SIG-M5 treated with dmso at 0.1 percent for 504 hours (cell line): ENCODE measurements around the gene DVL2.
A peak's percentile ranks its signal among the peaks of the same experiment; 100 is the strongest.
"Not testable (repeated sequence)": the region's sequence is repeated elsewhere in the genome, so short reads cannot be mapped to it uniquely, and the experiment has no call there.

ENCODE experiments used
- DNase-seq: peaks from one replicate; lab custom pipeline; 2025; ENCODE audit not compliant: unreplicated experiment; lab: John Stamatoyannopoulos, UW

DVL2 gene

DNA sequence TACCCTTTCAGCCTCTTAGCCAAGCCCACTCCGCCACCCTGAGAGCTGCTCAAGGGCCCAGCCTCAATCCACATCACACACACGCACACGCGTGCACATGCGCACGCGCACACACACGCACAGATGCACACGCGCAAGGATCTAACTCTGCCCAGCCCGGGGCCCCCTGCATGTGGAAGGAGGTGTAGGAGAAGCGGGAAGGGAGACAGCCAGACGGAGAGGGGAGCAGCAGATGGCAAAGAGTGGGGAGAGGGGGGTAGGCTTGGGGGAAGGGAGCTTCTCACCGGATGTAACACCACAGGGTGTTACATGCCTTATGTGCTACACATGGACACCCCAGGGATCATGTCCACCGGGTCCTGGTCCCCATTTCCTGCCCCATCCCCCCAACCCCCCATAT lies 30.0 kb downstream of the DVL2 start:
- DNase-seq: no peak

DNA sequence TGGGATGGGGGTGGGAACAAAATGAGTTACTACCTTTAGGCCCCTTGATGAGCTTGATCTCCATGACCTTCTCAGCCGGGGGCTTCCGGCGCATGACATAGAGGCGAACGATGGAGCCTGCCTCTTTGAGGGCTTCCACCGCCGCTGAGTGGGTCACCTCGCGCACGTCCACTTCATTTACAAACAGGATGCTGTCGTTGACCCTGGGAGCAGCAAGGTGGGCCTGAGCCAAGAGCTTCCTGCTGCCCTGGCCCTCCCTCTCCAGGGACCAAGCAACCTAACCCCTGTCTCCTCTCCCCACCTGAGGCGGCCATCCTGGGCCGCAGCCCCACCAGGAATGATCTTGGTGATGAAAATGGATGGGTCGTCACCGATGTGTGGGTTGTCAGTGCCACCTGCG lies 30.9 kb downstream of the DVL2 start:
- DNase-seq: no peak

DNA sequence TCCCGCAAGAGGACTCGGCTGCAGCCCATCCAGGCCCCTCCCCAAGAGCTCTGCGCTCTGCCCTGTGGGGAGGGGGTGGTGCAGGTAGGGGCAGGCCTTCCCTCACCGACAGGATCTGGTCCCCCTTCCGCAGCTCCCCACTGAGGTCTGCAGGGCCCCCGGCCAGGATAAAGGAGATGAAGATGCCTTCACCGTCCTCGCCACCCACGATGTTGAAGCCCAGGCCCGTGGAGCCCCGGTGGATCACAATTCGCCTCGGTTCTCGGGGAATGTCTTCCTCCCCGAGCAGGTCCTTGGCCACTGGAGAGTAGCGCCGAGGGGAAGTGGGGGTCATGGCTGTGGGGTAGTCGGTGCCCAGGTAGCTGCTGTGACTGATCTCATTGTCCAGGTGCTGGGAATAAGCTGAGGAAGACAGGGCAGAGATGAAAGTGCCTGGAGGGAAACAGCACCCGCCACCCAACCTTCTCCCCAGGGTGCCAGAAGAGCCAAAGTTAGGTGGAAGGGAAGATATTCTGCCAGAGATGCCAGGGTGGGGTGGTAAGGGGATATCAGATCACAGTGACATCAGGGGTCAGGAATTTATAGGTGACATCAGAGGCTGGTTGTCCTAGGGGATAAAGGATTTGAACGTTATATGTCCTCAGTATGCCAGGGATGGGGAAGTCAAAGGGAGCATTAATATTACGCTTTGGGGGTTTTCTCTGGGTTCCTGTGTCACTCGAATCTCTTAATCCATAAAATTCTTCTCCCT lies 37.5 kb downstream of the DVL2 start:
- no peak for DNase-seq

DNA sequence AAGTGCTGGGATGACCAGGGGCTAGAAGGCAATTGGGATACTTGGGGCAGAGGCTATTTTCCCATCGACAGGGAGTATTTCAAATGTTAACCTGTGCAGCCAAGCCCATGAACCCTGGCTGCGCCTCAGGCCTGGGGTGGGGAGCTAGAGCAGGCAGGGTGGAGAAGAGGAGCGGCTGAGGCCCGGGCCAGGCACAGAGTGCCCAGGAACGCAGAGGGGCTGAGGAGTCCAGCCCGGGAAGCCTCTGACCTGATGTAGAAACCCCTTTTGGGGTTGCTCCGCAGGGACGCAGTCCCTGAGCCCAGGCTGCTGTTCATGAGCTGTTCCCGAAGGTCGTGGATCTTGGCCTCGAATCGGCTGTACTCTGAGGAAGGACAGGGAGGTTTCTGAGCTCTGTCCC lies 38.3 kb downstream of the DVL2 start:
- no peak for DNase-seq

GRCh38 chr17:7192271-7192937 lies 41.9 kb downstream of the DVL2 start:
- DNase-seq: no peak

- DNase-seq: no peak
Observed at GRCh38 chr17:7191571-7192270, 42.6 kb downstream of the DVL2 start.

DNA sequence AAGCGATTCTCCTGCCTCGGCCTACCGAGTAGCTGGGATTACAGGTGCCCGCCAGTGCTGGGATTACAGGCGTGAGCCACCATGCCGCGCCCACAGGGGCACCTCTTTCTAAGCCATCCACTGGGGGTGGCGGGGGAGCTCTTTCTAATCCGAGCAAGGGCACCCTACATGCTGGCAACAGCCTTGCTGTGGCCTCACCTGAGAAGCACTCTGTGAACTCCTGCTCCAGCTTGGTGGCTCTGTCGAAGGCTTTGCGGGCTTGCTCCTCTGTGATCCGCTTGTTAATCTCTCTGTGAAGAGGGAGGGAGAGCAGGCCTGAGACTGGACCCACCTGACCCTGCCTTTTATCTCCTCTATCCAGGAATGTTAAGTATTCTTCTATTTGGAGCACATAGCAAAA lies 43.2 kb downstream of the DVL2 start:
- DNase-seq: no peak

DNA sequence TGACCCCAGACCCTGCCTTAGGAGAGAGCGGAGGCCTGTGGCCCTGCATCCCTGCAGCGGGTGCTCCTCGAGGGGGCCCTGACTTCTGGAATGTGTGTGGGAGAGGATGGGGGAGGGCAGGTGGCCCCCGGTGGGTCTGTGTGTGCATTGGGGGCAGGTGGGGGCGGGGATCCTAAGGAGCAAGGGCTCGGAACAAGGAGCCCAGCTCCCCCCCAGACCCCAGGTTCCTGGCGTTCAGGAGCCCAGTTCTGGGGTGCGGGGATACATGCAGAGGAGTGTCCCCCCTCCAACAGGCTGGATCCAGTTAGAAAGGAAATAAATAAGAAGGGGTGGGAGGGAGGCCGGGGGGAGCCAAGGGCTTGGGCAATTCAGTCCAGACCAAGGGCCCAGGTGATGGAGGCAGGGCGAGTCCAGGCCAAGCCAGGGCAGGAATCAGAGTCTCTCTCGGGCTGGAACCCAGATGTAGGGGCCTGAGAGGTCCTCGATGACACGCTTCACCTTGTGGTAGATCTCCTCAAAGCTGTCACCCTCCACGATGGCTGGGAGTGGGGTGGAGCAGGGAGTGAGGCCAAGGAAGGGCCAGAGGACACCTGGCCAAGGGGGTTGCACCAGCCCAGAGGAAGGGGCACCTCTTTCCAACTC lies 43.9 kb downstream of the DVL2 start:
- no peak for DNase-seq

DNA sequence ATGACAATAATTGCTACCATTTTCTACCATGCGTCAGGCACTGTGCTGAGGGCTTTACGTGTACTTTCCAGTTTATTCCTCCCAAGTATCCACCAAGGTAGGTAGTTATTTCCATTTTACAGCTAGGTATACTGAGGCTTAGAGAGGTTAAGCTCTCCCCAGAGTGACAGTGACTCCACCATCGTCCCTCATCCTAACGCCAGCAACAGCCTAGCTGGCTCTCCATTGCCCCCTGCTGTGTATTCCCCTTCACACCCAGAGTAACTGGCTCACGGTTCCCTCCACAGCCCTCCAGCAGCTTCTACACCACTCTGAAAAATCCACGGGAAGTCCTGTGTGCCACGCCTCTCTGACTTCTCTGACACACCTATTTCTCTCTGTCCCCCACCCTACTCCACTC lies 48.1 kb downstream of the DVL2 start:
- no peak for DNase-seq

DNA sequence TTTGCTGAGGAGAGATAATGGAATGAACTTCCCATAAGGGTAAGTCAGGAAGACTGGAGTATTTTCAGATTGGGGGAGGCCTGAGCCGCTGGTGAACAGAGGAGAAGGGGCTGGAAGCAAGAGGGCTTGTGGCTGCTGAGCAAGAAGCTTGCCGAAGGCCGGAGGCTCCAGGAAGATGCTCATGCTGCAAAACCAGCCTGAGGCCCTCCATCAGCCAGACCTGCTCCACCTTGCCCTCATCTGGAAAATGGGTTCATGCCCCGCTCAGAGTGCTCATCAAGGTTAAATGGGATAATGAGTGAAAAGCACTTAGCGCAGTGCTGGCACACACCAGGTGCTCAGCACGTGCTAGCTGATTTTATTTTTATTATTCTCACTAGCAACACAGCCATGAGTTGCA lies 49.7 kb downstream of the DVL2 start:
- DNase-seq: no peak

DNA sequence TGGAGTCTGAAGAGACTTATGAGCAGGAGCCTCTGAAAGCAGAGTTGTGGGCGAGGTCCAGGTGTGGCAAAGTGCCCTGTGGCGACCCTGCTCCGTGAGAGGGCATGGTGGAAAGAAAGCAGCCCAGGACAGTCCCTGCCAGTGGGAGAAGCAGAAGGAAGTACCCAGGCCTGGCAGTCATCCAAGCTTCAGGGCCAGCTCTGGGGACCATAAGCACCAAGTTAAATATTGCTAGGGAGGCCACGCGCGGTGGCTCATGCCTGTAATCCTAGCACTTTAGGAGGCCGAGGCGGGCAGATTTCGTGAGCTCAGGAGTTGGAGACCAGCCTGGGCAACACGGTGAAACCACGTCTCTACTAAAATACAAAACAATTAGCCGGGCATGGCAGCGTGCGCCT lies 50.2 kb downstream of the DVL2 start:
- no peak for DNase-seq

GRCh38 chr17:7183433-7184090 lies 50.8 kb downstream of the DVL2 start:
- no peak for DNase-seq

- not testable (repeated sequence) for DNase-seq
Observed at GRCh38 chr17:7182101-7182500, 52.2 kb downstream of the DVL2 start.

DNA sequence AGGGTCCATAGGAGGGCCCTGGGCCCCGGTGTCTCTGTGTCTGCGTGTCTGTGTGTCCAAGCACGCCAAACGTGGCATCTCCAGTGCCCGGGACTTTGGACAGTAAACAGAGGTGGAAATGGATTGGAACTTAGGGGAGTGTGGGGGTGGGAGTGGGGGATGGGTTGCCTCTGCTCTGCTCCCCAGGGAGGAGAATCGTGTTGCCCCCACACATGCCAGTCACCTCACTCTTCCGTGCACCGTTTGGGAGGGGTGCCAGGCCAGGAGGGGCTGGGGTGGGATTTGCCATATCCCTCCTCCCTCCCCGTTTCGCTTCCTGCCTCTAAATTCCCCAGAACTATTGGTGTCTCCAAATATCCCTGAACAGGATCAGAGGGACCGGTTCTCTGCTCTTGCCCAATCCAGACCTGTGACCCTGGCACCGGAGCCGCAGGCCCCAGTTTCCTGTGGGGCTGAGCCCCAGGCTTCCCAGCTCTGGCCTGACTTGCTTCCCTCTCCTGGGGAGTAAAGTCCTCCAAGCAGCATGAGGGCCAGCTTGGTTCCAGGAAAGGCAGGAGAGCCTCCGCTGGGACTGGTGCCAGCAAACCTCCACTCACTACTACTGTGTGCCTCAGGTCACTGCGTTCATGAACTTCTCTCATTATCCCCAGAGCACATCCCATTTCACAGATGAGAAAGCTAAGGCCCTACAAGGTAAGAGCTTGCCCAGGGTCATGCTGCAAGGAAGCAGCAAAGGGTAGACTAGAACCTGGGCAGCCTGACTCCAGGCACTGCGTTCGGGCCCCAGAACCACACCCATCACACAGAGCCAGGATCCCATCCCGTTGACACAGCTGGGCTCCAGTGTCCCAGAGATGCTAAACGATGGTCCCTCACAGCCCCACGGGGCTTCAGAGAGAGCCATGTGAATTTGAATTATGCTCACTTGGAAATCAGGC lies 54.7 kb downstream of the DVL2 start, which contains the start of gene ASGR1:
Gene ASGR1 (minus strand): TSS at position 54 of the 938 bp plus-strand sequence. CDS start 807 bp downstream, outside the sequence.
- no peak for DNase-seq

DNA sequence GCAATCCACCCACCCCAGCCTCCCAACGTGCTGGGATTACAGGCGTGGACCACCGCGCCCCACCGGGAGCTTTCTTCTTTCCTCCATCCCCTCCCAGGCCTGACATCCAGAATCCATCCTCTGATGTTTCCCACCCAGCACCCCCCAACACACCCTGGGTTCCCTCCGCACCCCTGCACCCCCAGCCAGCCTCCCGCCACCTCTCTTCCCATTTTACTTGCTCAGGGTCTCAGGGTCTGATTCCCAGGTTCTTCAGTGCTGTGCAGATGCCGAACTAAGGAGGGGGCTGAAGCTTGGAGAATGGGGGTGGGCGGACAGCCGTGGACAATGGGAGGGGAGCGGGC lies 55.4 kb downstream of the DVL2 start:
- DNase-seq: no peak

DNA sequence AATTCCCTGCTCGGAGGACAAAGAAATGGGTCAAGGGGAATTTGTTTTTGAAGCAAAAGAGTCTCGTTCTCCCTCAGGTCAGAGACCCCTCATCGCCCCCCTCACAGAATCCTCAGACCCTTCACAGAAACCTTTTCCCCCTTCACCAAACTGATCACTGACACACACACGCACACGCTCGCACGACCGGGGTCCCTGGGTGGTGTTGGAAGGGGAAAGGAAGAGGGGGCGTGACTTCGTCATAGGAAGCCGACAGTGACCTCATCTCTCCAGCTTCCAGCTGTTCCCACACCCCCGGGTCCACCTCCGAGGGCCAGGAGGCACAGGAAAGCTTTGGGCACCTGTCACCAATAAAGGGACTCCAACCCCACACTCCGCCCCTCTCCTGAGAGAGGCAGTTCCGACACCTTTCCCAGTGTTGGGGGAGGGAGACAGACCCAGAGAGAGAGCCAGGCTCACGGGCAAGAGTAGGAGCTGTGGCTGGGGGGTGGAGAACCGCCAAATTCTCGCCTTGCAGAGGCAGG lies 56.3 kb downstream of the DVL2 start:
- DNase-seq: no peak

- peak; percentile 59 for DNase-seq
Observed at GRCh38 chr17:7177191-7177953, 56.9 kb downstream of the DVL2 start.

GRCh38 chr17:7176841-7177190 lies 57.5 kb downstream of the DVL2 start:
- DNase-seq: no peak
